CD4-positive, alpha-beta T cell (primary cell): ENCODE data around the gene MAN2A1. TPM values are rescaled to one million over a fixed set of nuclear protein-coding genes. Genes with fewer than 3 reads are reported as not detected.

Experiments
- ATAC-seq: fragments of 200-7000 bp; cut with Tn5 transposase; one replicate; pipeline ENCODE4 v1.10.0; 2022; ENCODE audit warnings: mild to moderate bottlenecking; ENCODE audit not compliant: poor library complexity
- CTCF ChIA-PET: fragments of 350-600 bp; sonication (Branson Sonifier 250); formaldehyde crosslinking; loops from one replicate; lab custom pipeline; 2021; ENCODE audit warnings: antibody characterized with exemption, inconsistent platforms; lab: Charles Lee
- POLR2A ChIA-PET: fragments of 350-600 bp; sonication (Branson Sonifier 250); formaldehyde crosslinking; loops from one replicate; lab custom pipeline; 2021; ENCODE audit warnings: antibody characterized with exemption, inconsistent platforms; lab: Charles Lee
- DNase-seq, 14 experiments: peaks; one replicate each; pipeline ENCODE4 v3.0.0-alpha.2; 2013 to 2020; ENCODE audit warnings: mixed read lengths in 2 of 14
- H3K27ac ChIP-seq, 2 donors: one replicate each; pipeline versions ENCODE4 v1.5.1 to v1.7.0; 2013; ENCODE audit warnings: low read length in 2 of 2, low read depth in 1 of 2, mild to moderate bottlenecking in 1 of 2
- H3K27me3 ChIP-seq, 2 experiments: 1 replicate in 1 of 2; 2 replicates in 1 of 2; pipeline versions ENCODE4 v1.6.1 to v1.7.0; 2013; ENCODE audit warnings: low read length in 2 of 2, control low read depth in 1 of 2, mild to moderate bottlenecking in 1 of 2, moderate library complexity in 1 of 2; ENCODE audit not compliant: insufficient read depth in 2 of 2, control insufficient read depth in 1 of 2
- H3K36me3 ChIP-seq: one replicate; pipeline ENCODE4 v1.6.1; 2013; ENCODE audit warnings: low read length, control low read depth; ENCODE audit not compliant: insufficient read depth
- H3K4me1 ChIP-seq: one replicate; pipeline ENCODE4 v1.6.1; 2013; ENCODE audit warnings: low read length, control low read depth; ENCODE audit not compliant: insufficient read depth
- H3K4me3 ChIP-seq: one replicate; pipeline ENCODE4 v1.5.1; 2013; ENCODE audit warnings: mild to moderate bottlenecking, low read length, moderate library complexity
- H3K9me3 ChIP-seq, 2 experiments: 1 replicate in 1 of 2; 2 replicates in 1 of 2; pipeline versions ENCODE4 v1.6.1 to v1.7.0; 2013; ENCODE audit warnings: low read length in 2 of 2, mild to moderate bottlenecking in 2 of 2, control low read depth in 1 of 2, moderate library complexity in 1 of 2; ENCODE audit not compliant: control insufficient read depth in 1 of 2, insufficient read depth in 1 of 2
- H3K27ac Mint-ChIP-seq: one replicate; pipeline ENCODE4 v1.8.0; 2020; ENCODE audit warnings: mixed read lengths
- H3K27me3 Mint-ChIP-seq: one replicate; pipeline ENCODE4 v1.8.0; 2021; ENCODE audit warnings: mixed read lengths
- H3K36me3 Mint-ChIP-seq: one replicate; pipeline ENCODE4 v1.8.0; 2021; ENCODE audit warnings: low read depth, mixed read lengths
- H3K4me1 Mint-ChIP-seq: one replicate; pipeline ENCODE4 v1.8.0; 2021; ENCODE audit warnings: low read depth, mixed read lengths
- H3K4me3 Mint-ChIP-seq: one replicate; pipeline ENCODE4 v1.8.0; 2020; ENCODE audit warnings: mild to moderate bottlenecking, mixed read lengths
- H3K9me3 Mint-ChIP-seq: one replicate; pipeline ENCODE4 v1.8.0; 2020; ENCODE audit warnings: mixed read lengths
- intact Hi-C, 2 experiments: fragments of 100-400 bp; cut with DNase I in 1 of 2; cut with micrococcal nuclease in 1 of 2; formaldehyde crosslinking; loops; one replicate each; pipeline versions ENCODE4 v1.15.1 to v1.9.0; 2023 to 2025; cut with DNase I, micrococcal nuclease
- polyA plus RNA-seq, 2 donors: library from polyadenylated mRNA; unstranded; fragments of 120-200 nt; gene quantifications; one replicate each; pipeline ENCODE4 v1.2.1, GENCODE V29; 2013
- total RNA-seq, 174 experiments: library from RNA in 2 of 174; stranded (reverse) in 2 of 174; gene quantifications; one replicate each; pipeline ENCODE4 v1.2.3 and lab custom pipeline; 2021 to 2026
- TF ChIP-seq, protein P1 (sequence below): fragments of 200-600 bp; IDR thresholded peaks from one replicate; pipeline ENCODE4 v1.8.0; 2022; ENCODE audit warnings: antibody characterized with exemption, mild to moderate bottlenecking

Gene MAN2A1
- 10 to 100 TPM; 50.6 to 52.7 TPM for total RNA-seq
- 57.1 TPM for polyA plus RNA-seq (2013, experiment 1 of 2)
- polyA plus RNA-seq (2013, experiment 2 of 2): 62.5 TPM
- 84.4 to 330 (median 197) reads per million in 172 experiments for total RNA-seq (lab: John Stamatoyannopoulos, UW)

DNA sequence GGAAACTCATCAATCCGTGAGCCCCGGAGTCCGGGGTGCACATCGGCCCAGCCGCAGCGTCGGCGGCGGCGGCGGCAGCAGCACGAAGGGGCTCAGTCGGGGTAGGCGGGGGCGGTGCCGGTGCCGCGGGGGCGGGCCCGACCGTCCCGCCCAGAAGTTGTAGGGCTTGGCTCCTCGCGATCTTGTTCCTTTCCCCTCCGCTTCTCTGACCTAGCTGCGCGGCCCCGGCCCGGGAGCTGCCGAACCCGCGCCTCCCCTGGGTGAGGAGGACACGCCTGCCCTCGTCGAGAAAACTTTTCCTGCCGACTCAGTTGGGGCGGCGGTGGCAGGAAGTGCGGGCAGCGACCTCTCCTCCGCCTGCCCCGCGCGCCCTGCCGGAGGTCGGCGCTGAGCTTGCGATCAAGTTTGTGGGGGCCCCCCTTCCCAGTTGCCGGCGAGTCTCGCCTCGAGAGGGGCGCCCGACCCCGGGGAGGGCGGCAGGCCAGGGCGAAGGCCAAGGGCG lies at the start of gene MAN2A1:
TSS of gene MAN2A1 (plus strand) at position 188 of the 502 bp plus-strand sequence. CDS start 491 bp downstream, outside the sequence.
- H3K27me3 ChIP-seq: no peaks in the 10 kb centered on the region
- H3K27me3 Mint-ChIP-seq: no peaks in the 10 kb centered on the region
- CTCF ChIA-PET: no interaction called here
- intact Hi-C loops: loop anchor here (1.0 to 10.0 kb wide), 17 partner anchors 88 to 1405 kb away; partner anchors contain the start of genes FBXL17 (in 2 of the 2), FER (in 2 of the 2), PJA2 (in 2 of the 2) and SLC25A46 (in 1 of the 2)
- peaks cover 41% of the 10 kb centered on the region for H3K4me1 Mint-ChIP-seq
- no peaks in the 10 kb centered on the region for H3K36me3 ChIP-seq
- peak; percentile 68 for ATAC-seq
- peaks cover 23% of the 10 kb centered on the region for H3K4me1 ChIP-seq
- DNase-seq: peak; percentile 67 to 91 (median 78)
- H3K4me3 ChIP-seq: peak within 1 kb of the TSS; percentile 92
- H3K9me3 Mint-ChIP-seq: no peaks in the 10 kb centered on the region
- peak within 1 kb of the TSS; percentile 87 to 92 for H3K27ac ChIP-seq
- peaks cover 10% of the 10 kb centered on the region for H3K36me3 Mint-ChIP-seq
- peaks cover 0 to 8% of the 10 kb centered on the region in 2 experiments for H3K9me3 ChIP-seq
- peak within 1 kb of the TSS; percentile 84 for H3K27ac Mint-ChIP-seq
- peak within 1 kb of the TSS; percentile 91 for H3K4me3 Mint-ChIP-seq
- TF ChIP-seq, protein P1, sequence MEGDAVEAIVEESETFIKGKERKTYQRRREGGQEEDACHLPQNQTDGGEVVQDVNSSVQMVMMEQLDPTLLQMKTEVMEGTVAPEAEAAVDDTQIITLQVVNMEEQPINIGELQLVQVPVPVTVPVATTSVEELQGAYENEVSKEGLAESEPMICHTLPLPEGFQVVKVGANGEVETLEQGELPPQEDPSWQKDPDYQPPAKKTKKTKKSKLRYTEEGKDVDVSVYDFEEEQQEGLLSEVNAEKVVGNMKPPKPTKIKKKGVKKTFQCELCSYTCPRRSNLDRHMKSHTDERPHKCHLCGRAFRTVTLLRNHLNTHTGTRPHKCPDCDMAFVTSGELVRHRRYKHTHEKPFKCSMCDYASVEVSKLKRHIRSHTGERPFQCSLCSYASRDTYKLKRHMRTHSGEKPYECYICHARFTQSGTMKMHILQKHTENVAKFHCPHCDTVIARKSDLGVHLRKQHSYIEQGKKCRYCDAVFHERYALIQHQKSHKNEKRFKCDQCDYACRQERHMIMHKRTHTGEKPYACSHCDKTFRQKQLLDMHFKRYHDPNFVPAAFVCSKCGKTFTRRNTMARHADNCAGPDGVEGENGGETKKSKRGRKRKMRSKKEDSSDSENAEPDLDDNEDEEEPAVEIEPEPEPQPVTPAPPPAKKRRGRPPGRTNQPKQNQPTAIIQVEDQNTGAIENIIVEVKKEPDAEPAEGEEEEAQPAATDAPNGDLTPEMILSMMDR: no peak
- POLR2A ChIA-PET: interaction anchor here (0.5 to 4.2 kb wide), 26 partner anchors 9 to 1308 kb away, joined by 3 to 70 read pairs (median 4); partner anchors contain the start of genes FBXL17, PJA2 and SLC25A46

DNA sequence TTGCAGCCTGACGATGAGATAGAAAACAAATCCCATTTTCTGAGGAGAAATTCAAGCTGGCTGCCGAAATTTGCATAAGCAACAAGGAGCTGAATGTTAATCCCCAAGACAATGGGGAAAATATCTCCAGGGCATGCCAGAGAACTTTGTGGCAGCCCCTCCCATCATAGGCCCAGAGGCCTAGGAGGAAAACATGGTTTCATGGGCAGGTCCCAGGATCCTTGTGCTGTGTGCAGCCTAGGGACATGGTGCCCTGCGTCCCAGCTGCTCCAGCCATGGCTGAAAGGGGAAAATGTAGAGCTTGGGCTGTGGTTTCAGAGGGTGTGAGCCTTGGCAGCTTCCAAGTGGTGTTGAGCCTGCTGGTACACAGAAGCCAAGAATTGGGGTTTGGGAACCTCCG lies 48.8 kb upstream of the MAN2A1 start:
- intact Hi-C loops: no loop called here
- POLR2A ChIA-PET: no interaction called here
- no peak overlapping the region for H3K27ac Mint-ChIP-seq

DNA sequence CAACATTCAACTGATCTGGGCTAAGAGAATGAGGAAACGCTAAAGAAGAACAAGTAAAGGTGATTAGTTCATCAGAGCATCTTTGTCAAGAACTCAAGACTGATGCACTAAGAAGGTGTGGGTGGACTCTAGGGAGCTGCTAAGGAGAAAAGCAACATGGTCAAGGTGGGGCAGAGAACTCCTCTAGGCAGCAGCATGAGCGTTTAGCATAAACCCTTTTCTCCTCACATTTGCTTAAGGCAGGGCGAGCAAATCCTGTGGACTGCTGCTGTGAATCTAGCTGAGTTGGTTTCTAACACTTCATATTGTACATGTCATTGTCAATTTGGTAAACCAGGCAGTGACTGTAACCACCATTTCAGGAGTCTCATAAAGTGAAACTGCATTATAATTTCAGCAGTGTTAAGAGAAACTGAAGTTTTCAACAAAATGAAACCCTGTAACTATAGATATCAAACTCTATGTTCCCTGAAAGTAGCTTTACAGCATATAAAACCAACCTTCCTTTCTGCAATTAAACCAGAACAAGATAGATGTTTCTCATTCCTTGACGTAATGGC lies 45.9 kb upstream of the MAN2A1 start:
- Mint-ChIP-seq H3K9me3 (no peaks in the 10 kb centered on the region), H3K4me3 (no peak overlapping the region), H3K27me3 (no peaks in the 10 kb centered on the region), H3K4me1 (no peaks in the 10 kb centered on the region), H3K27ac (no peak overlapping the region), H3K36me3 (no peaks in the 10 kb centered on the region)
- TF ChIP-seq, protein P1: no peak
- no peak for ATAC-seq
- H3K9me3 ChIP-seq: peaks cover 0 to 4% of the 10 kb centered on the region in 2 experiments
- no peaks in the 10 kb centered on the region for H3K36me3 ChIP-seq
- no peaks in the 10 kb centered on the region for H3K27me3 ChIP-seq
- ChIA-PET POLR2A (no interaction called here), CTCF (no interaction called here)
- H3K4me1 ChIP-seq: no peaks in the 10 kb centered on the region
- intact Hi-C loops: no loop called here
- no peak for DNase-seq
- no peak overlapping the region for H3K4me3 ChIP-seq
- H3K27ac ChIP-seq: no peak overlapping the region

More for the DNA sequence above, 48.8 kb upstream of the MAN2A1 start:
- H3K4me3 ChIP-seq: no peak overlapping the region
- DNase-seq (no peak), ATAC-seq (no peak)
- no peak overlapping the region for H3K4me3 Mint-ChIP-seq
- H3K27ac ChIP-seq: no peak overlapping the region
- H3K36me3 ChIP-seq: no peaks in the 10 kb centered on the region
- no peaks in the 10 kb centered on the region for H3K4me1 Mint-ChIP-seq
- no peaks in the 10 kb centered on the region for H3K36me3 Mint-ChIP-seq
- H3K9me3 ChIP-seq: peaks cover 0 to 4% of the 10 kb centered on the region in 2 experiments
- no peaks in the 10 kb centered on the region for H3K9me3 Mint-ChIP-seq
- H3K27me3 Mint-ChIP-seq: no peaks in the 10 kb centered on the region
- CTCF ChIA-PET: no interaction called here
- H3K27me3 ChIP-seq: no peaks in the 10 kb centered on the region
- no peaks in the 10 kb centered on the region for H3K4me1 ChIP-seq
- TF ChIP-seq, protein P1: no peak
